GM20431 (cell line): ENCODE results near the gene PRKACG.

Source experiments
- in situ Hi-C: fragments of 300-500 bp; cut with MseI, MboI; formaldehyde crosslinking; loops from one replicate; pipeline ENCODE4 v1.15.0; 2020; ENCODE audit warnings: low sequenced_read_pairs; ENCODE audit not compliant: unreplicated experiment

The PRKACG gene

DNA sequence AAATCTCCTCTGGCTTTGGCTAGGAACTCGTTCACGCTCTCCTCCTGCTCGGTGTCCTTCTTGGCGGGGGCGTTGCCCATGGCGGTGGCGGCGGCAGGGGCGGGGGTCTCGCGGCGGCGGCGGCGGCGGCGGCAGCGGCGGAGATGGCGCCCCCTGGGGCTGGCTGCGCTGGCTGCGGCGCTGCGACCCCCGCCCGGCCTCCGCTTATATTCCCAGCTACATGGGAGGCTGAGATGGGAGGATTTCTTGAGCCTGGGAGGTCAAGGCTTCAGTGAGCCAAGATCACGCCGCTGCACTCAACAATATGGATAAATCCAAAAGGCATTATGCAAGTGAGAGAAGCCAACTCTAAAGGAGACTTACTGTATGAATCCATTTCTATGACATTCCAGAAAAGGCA lies at the start of gene PRKACG:
TSS of gene PRKACG (minus strand) at position 101 of the 400 bp plus-strand sequence. CDS start at position 80, 21 bp downstream.
- in situ Hi-C loops: loop anchor here (25.0 kb wide), 1 partner anchor 327 kb away; no protein-coding TSS in a partner anchor

DNA sequence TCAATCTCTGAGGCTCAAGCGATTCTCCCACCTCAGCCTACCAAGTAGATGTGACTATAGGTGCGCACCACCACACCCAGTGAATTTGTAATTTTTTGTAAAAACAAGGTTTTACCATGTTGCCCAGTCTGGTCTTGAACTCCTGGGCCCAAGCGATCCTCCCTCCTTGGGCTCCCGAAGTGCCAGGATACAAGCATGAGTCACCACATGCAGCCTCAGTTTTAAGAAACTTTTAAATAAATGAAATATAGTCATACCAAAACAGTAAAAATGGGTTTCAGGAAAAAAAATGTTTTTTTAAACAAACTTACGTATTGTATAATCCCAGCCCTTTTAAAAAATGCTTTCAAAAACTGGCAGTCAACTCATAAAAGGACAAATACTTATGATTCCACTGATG lies 48.3 kb upstream of the PRKACG start:
- in situ Hi-C loops: loop anchor here (25.0 kb wide), 1 partner anchor 125 kb away; no protein-coding TSS in a partner anchor

DNA sequence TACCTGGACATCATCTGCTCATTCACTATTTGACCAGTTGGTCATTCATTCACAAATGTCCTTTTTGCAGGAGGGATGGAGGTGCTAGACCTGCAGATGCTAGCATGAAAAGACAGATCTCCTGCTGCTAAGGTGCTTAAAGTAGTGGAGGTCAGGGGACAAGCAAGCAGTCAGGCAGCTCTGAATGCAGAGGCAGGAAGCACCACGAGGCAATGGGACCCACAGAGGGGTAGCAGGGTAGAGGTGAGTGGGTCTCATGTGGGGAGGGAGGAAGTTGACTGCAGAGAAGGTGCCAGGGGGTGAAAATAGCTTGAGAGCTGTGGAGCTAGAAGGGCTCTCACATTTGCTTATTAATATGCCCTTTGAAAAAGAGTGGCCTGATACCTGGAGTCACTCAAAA lies 46.9 kb upstream of the PRKACG start:
- in situ Hi-C loops: loop anchor here (25.0 kb wide), 1 partner anchor 127 kb away; no protein-coding TSS in a partner anchor

- in situ Hi-C loops: loop anchor here (25.0 kb wide), 1 partner anchor 129 kb away; no protein-coding TSS in a partner anchor
These were observed 44.2 kb upstream of the PRKACG start for GRCh38 chr9:69058101-69058500.

DNA sequence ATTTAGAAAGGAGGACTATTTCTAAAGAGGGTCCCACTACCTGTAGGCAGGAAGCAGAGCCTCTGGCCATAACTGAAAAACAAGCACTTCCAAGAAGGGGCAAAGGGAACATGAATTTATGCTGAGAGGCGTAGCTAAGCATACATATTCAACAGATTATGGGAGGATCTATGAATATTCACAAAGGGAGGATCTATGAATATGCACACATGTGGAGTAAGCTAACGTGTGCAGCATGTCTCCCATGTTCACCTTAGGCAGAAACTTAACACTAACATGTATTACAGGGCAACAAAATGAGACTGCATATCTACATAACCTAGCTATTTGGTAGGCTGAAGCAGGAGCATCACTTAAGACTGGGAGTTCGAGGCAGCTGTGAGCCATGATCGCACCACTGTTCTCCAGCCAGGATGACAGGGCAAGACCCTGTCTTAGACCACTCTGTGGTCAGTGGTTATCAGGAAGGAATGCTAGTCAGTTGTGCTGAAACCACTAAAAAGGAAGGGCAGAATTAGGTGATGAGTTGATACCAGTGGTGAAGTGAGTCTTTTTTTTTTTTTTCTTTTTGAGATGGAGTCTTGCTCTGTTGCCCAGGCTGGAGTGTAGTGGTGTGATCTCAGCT lies 42.4 kb upstream of the PRKACG start:
- in situ Hi-C loops: loop anchor here (25.0 kb wide), 1 partner anchor 131 kb away; no protein-coding TSS in a partner anchor

DNA sequence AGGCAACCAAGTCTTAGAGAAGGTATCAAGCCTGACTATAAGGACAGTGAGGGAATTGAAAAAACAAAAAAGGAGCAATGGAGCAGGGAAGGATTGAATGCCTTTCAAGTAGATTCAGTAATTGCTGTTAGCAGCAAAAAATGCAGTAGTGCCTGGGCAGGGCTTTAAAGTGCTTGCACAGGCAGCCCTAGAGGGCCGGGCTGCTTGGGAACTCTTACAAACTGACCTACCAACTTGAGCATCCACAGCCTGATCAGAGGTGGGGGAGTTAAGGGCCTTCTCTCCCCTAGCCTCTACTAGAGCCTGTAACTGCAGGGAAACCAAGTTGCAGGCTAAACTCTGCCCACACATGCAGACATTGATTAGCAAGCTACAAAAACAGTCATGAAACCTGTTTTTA lies 41.1 kb upstream of the PRKACG start:
- in situ Hi-C loops: loop anchor here (25.0 kb wide), 1 partner anchor 132 kb away; no protein-coding TSS in a partner anchor

DNA sequence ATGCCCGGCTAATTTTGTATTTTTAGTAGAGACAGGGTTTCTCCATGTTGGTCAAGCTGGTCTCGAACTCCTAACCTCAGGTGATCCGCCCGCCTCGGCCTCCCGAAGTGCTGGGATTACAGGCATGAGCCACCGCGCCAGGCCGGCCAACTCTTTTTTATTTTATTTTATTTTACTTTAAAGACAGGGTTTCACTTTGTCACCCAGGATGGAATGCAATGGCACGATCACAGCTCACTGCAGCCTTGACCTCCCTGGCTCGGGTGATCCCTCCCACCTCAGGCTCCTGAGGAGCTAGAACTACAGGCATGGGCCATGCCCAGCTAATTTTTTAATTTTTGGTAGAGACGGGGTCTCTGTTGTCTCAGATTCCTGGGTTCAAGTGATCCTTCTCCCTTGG lies 37.0 kb upstream of the PRKACG start:
- in situ Hi-C loops: loop anchor here (25.0 kb wide), 1 partner anchor 136 kb away; no protein-coding TSS in a partner anchor

- in situ Hi-C loops: no loop called here
These were observed 35.2 kb upstream of the PRKACG start for GRCh38 chr9:69049094-69049493.

DNA sequence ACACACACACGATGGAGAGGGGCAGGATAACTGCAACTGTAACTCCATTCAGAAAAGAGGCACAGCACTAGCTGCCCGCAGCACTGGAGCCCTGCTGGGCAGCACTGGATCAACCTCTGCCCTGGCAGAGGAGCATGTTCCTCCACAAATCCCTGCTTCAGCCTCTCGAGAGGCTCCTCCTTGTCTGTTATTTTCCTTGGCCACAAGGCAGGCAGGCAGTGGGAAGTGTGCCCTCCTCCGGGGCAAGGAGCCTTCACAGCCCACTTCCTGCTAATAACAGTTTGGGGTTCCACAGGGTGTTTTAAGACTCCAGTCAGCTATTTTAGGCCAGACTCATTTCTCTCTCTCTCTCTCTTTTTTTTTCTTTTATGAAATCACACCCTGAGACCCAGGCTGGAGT lies 33.5 kb upstream of the PRKACG start:
- in situ Hi-C loops: no loop called here

DNA sequence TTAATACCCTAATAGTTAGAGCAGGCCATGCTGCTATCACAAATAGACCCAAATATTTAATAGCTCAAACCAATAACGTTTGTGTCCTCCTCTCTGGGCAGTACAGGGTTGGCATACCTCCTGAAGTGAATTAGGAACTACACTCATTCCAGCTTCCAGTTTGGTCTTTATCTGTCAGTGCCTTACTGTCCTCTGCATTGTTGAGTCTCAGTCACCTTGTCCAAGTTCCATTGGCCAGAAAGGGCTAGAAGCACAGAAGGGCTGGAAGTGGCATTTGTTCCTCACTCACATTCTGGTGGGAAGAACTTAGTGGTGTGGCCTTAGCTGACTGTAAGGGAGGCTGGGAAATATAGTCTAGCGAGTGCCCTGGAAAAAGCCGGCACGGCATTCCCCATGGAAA lies 32.8 kb upstream of the PRKACG start:
- in situ Hi-C loops: no loop called here

DNA sequence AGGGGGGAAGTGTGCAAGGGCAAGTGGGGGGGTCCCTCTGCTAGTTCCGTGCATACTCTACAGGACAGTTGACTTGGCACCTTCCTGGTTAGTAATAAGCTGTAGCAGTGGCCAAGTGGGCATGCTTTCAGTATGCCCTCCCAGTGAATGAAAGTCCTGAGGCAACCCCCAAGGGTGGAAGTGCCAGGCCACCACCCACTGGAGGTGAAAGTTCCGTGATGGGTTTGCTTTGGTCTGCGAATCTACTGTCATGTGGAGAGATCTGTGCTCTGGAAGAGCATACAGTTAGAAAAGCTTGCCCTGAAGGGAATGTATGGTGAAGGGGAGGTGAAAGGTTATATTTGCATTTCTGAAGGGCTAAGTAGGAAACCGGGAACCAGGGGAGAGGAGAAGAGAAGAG lies 31.9 kb upstream of the PRKACG start:
- in situ Hi-C loops: no loop called here

- in situ Hi-C loops: no loop called here
These were observed 30.6 kb upstream of the PRKACG start for GRCh38 chr9:69044240-69045219.

DNA sequence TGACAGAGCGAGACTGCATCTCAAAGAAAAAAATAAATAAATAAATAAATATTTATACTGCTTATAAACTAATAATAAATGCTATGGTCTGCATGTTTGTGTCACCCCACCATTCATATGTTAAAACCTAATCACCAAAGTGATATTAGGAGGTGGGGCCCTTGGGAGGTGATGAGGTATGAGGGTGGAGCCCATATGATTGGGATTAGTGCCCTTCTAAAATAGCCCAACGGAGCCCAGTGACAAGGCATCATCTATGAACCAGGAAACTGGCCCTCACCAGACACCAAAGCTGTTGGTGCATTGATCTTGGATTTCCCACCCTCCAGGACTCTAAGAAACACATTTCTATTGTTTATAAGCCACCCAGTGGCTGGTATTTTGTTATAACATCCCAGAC lies 26.7 kb upstream of the PRKACG start:
- in situ Hi-C loops: no loop called here

GRCh38 chr9:69036799-69037198 lies 22.9 kb upstream of the PRKACG start:
- in situ Hi-C loops: no loop called here

DNA sequence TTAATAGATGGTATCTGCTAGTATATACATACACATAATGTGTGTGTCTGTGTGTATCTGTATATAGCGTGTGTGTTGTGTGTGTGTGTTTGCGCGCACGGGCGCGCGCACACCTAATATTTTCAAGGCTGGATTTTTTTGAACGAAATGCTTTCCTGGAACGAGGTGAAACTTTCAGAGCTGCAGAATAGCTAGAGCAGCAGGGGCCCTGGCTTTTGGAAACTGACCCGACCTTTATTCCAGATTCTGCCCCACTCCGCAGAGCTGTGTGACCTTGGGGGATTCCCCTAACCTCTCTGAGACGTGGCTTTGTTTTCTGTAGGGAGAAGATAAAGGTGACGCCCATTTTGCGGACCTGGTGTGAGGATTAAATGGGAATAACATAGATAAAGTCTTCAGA lies 22.4 kb upstream of the PRKACG start:
- in situ Hi-C loops: no loop called here

- in situ Hi-C loops: no loop called here
These were observed 21.8 kb upstream of the PRKACG start, which contains the start of gene FXN for GRCh38 chr9:69035438-69036308. TSS of gene FXN (plus strand) at chr9:69035752. CDS start at chr9:69035783, 31 bp downstream.

DNA sequence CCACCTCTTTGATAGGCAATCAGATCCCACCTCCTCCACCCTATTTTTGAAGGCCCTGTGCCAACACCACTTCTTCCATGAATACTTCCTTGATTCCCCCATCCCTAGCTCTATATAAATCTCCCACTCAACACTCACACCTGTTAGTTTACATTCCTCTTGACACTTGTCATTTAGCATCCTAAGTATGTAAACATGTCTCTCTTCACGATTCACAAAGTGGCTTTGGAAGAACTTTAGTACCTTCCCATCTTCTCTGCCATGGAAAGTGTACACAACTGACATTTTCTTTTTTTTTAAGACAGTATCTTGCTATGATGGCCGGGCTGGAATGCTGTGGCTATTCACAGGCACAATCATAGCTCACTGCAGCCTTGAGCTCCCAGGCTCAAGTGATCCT lies 20.2 kb upstream of the PRKACG start:
- in situ Hi-C loops: no loop called here

DNA sequence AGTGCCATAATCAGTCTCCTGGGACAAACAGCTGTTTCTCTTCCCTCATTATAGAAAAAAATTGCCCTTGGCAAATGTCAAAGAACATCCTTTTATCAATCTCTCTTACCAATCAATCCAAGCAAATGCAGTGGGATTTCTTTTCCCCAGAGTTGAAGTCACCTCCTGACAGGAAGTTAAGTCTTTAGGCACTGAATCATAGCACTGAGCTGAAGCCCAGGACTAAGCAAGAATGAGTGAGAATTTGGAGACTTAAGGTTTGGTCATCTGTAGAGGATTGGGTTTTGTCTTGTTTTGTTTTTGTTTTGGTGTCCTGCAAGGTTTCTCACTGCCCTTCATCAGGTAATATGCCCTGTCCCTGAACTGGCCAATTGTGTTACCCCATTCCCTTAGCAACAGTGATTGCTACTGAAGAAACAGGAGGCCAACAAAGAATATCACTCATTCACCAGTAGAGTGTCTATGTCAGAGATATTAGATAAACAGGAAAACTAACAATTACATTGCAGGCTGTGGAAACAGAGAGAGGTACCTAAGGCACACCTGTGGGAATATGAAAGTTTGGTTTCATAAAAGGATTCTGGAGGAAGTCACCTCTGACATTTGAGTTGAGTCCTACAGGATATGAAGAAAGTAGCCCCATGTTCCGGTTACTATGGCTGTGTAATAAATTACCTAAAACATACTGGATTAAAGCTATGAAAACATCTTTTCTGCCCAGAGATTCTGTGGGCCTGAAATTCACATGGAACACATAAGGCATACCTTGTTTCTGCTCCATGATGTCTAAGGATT lies 17.1 kb upstream of the PRKACG start:
- in situ Hi-C loops: no loop called here

DNA sequence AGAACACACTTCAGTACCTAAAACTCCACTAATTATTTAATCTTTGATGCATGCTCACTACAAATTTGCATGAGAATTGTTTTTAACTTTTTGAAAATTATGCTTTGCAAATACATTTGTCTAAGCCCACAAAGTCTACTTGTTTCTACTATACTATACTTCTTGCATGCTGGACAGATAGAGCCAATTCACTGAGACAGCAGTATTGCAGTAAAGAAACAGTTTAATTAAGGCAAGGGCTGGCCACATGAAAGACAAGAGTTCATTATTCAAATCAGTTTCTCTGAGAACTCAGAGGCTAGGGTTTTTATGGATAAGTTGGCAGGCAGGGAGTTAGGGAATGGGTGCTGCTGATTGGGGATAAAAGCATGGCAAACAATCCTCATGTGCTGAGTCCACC lies 15.6 kb upstream of the PRKACG start:
- in situ Hi-C loops: no loop called here
